ENCODE results near the gene CIAO2A.

CIAO2A gene

GRCh38 chr15:64045101-64045435, 48.6 kb downstream of the CIAO2A start:
- DNase-seq (ENCODE audit: low read depth in 1 of 2, low spot score in 1 of 2), result no peak

GRCh38 chr15:64044300-64045100, 49.1 kb downstream of the CIAO2A start:
- no peak for DNase-seq (ENCODE audit: low read depth in 1 of 2, low spot score in 1 of 2)

GRCh38 chr15:64038878-64039610, 54.6 kb downstream of the CIAO2A start:
- no peak for DNase-seq (ENCODE audit: low read depth in 1 of 2, low spot score in 1 of 2)

- no peak for DNase-seq (ENCODE audit: low read depth in 1 of 2, low spot score in 1 of 2)
Measured at GRCh38 chr15:64037966-64038365, 55.7 kb downstream of the CIAO2A start.

GRCh38 chr15:64037116-64037515, 56.5 kb downstream of the CIAO2A start:
- DNase-seq (ENCODE audit: low read depth in 1 of 2, low spot score in 1 of 2), result no peak

- no peak for DNase-seq (ENCODE audit: low read depth in 1 of 2, low spot score in 1 of 2)
Measured at GRCh38 chr15:64035525-64035924, 58.1 kb downstream of the CIAO2A start.

GRCh38 chr15:64034519-64034918, 59.1 kb downstream of the CIAO2A start:
- DNase-seq (ENCODE audit: low read depth in 1 of 2, low spot score in 1 of 2), result no peak

- DNase-seq (ENCODE audit: low read depth in 1 of 2, low spot score in 1 of 2), result no peak
Measured at GRCh38 chr15:64032329-64032728, 61.3 kb downstream of the CIAO2A start.

- DNase-seq (ENCODE audit: low read depth in 1 of 2, low spot score in 1 of 2), result no peak
Measured at GRCh38 chr15:64030123-64030522, 63.5 kb downstream of the CIAO2A start.

GRCh38 chr15:64029633-64030032, 64.0 kb downstream of the CIAO2A start:
- DNase-seq (ENCODE audit: low read depth in 1 of 2, low spot score in 1 of 2), result no peak

- DNase-seq (ENCODE audit: low read depth in 1 of 2, low spot score in 1 of 2), result no peak
Measured at GRCh38 chr15:64029110-64029509, 64.5 kb downstream of the CIAO2A start.

GRCh38 chr15:64026591-64026990, 67.0 kb downstream of the CIAO2A start:
- no peak for DNase-seq (ENCODE audit: low read depth in 1 of 2, low spot score in 1 of 2)

- no peak for DNase-seq (ENCODE audit: low read depth in 1 of 2, low spot score in 1 of 2)
Measured at GRCh38 chr15:64024172-64025050, 69.2 kb downstream of the CIAO2A start.

- DNase-seq (ENCODE audit: low read depth in 1 of 2, low spot score in 1 of 2), result no peak
Measured at GRCh38 chr15:64023220-64023619, 70.4 kb downstream of the CIAO2A start.

GRCh38 chr15:64022571-64022970, 71.1 kb downstream of the CIAO2A start:
- no peak for DNase-seq (ENCODE audit: low read depth in 1 of 2, low spot score in 1 of 2)

All from activated T-helper 1 cell treated with anti-CD3 and anti-CD28 coated beads, Interleukin-2, amount 50 U/mL, for 16 hours (primary cell).